ENCODE data around the gene HBD. TPM values are rescaled to one million over a fixed set of nuclear protein-coding genes. Genes with fewer than 3 reads are reported as not detected.

HBD gene
- total RNA-seq, 3 donors from 2014 or later, result not detected

DNA sequence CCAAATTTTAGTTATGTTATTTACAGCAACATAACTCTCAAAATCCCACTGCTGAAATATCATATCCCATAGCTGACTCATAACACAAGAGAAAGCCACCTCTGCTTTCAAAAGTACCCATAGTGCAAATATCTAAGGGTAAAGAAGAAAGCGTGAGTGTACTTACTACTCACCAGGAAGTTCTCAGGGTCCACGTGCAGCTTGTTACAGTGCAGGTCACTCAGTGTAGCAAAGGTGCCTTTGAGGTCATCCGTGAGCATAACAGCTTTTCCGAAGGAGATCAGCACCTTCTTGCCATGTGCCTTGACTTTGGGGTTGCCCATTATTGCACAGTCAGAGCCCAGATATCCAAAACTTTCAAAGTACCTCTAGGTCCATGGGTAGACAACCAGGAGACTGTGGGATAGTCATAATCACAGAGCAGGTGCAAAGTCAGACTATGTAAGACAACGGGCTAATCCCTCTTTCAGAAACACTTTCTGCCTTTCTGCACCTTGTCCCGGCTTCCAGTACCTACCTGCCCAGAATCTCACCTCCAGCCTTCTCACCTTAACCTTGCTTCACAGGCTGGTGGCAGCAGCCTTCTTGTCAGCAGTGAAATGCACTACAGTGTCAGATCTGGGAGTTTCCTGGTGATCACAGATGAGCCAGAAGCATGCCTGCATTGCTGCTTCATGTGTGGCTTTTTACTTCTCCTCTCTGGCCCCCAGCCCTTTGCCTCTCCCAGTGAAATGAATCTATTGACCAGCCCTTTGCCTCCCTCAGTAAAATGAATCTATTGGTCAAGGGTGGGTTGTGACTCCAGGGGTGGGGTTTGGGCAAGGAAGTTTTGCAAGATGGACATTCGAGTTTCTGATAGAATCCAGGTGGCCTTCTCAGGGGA is 8.9 kb upstream of the HBD start:
- no peaks in the 10 kb centered on the region for H3K27me3 ChIP-seq
- TF ChIP-seq POLR2AphosphoS5 (IDR thresholded peaks at IDR 0.05), result no peak
- no peak for TF ChIP-seq POLR2A (IDR thresholded peaks at IDR 0.05)
- TF ChIP-seq, protein P1, sequence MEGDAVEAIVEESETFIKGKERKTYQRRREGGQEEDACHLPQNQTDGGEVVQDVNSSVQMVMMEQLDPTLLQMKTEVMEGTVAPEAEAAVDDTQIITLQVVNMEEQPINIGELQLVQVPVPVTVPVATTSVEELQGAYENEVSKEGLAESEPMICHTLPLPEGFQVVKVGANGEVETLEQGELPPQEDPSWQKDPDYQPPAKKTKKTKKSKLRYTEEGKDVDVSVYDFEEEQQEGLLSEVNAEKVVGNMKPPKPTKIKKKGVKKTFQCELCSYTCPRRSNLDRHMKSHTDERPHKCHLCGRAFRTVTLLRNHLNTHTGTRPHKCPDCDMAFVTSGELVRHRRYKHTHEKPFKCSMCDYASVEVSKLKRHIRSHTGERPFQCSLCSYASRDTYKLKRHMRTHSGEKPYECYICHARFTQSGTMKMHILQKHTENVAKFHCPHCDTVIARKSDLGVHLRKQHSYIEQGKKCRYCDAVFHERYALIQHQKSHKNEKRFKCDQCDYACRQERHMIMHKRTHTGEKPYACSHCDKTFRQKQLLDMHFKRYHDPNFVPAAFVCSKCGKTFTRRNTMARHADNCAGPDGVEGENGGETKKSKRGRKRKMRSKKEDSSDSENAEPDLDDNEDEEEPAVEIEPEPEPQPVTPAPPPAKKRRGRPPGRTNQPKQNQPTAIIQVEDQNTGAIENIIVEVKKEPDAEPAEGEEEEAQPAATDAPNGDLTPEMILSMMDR (IDR thresholded peaks at IDR 0.05), result no peak
- H3K4me3 ChIP-seq, result no peak overlapping the region
- H3K27ac ChIP-seq, result no peak overlapping the region
- no peaks in the 10 kb centered on the region for H3K9me3 ChIP-seq
- no peaks in the 10 kb centered on the region for H3K36me3 ChIP-seq
- no peak for DNase-seq (ENCODE audit: low spot score in 2 of 2)
- H3K4me1 ChIP-seq, result no peaks in the 10 kb centered on the region
- intact Hi-C loops (cut with DNase I; ENCODE audit: low total_unique reads), result no loop called here

DNA sequence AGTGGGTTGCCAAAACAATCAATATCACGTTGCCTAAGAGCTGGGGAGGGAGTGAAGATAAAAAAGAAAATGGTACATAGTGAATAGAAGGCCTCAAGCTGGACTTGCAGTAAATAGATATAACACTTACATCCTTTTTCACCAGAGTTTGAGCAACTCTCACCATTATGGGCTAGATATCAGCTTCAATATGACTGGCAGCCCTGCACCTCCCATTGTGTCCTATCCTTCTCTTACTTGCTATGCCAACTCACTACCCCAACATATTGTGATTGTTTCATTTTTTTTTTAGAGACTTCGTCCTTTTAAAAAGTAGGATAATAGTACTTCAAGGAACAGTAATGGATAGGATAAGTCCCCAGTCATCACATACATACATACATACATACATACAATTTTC is 7.9 kb upstream of the HBD start:
- Histone ChIP-seq H3K27me3 (no peaks in the 10 kb centered on the region), H3K4me3 (no peak overlapping the region), H3K27ac (no peak overlapping the region), H3K36me3 (no peaks in the 10 kb centered on the region), H3K4me1 (no peaks in the 10 kb centered on the region), H3K9me3 (no peaks in the 10 kb centered on the region)
- DNase-seq (ENCODE audit: low spot score in 2 of 2), result no peak
- TF ChIP-seq POLR2AphosphoS5 (IDR thresholded peaks at IDR 0.05) (no peak), POLR2A (IDR thresholded peaks at IDR 0.05) (no peak)
- intact Hi-C loops (cut with DNase I; ENCODE audit: low total_unique reads), result no loop called here

DNA sequence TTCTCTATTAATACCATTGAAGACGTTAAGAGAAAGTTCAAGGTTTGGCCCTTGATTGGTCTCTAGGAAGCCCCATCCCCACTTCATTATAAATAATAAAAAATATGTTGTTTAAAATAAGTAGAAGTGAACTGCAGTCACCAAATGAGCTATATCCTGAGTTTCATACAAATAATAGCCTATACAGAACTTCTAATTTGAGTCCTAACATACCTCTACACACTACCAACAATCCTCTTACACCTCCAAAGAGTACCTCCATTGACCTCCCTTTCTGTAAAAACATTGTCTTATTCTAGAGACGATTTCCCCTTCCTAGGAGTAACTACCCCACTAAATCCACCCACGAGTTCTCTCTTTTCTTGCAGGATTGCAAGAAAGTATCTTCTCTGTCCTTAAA is 7.2 kb upstream of the HBD start:
- Histone ChIP-seq H3K27ac (no peak overlapping the region), H3K4me1 (no peaks in the 10 kb centered on the region), H3K9me3 (no peaks in the 10 kb centered on the region), H3K4me3 (no peak overlapping the region), H3K27me3 (no peaks in the 10 kb centered on the region), H3K36me3 (no peaks in the 10 kb centered on the region)
- DNase-seq (ENCODE audit: low spot score in 2 of 2), result no peak
- intact Hi-C loops (cut with DNase I; ENCODE audit: low total_unique reads), result no loop called here
- no peak for TF ChIP-seq POLR2A (IDR thresholded peaks at IDR 0.05)
- TF ChIP-seq, protein P1 (IDR thresholded peaks at IDR 0.05), result no peak
- TF ChIP-seq POLR2AphosphoS5 (IDR thresholded peaks at IDR 0.05), result no peak

DNA sequence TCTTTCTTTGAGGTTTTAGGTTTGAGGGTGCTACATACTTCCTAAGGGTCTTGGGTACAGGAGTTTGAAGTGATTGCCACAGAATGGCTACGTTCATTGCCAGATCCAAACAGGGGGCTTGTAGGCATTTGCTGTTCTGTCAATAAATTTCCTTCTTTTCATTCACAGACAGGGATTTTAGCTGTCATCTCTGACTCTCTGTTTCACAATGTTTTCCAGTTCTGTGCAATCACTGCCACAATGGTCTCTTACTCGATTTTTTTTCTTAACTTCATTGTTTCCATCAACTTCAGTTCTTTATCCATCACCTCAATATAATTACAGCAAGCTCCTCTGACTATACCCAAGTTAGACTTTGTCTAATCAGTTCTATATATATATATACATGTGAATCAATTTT is 6.2 kb upstream of the HBD start:
- Histone ChIP-seq H3K27ac (no peak overlapping the region), H3K4me1 (no peaks in the 10 kb centered on the region), H3K27me3 (no peaks in the 10 kb centered on the region), H3K4me3 (no peak overlapping the region), H3K9me3 (no peaks in the 10 kb centered on the region), H3K36me3 (no peaks in the 10 kb centered on the region)
- intact Hi-C loops (cut with DNase I; ENCODE audit: low total_unique reads), result no loop called here
- TF ChIP-seq, protein P1 (IDR thresholded peaks at IDR 0.05), result no peak
- TF ChIP-seq POLR2A (IDR thresholded peaks at IDR 0.05), result no peak
- no peak for TF ChIP-seq POLR2AphosphoS5 (IDR thresholded peaks at IDR 0.05)
- DNase-seq (ENCODE audit: low spot score in 2 of 2), result no peak

DNA sequence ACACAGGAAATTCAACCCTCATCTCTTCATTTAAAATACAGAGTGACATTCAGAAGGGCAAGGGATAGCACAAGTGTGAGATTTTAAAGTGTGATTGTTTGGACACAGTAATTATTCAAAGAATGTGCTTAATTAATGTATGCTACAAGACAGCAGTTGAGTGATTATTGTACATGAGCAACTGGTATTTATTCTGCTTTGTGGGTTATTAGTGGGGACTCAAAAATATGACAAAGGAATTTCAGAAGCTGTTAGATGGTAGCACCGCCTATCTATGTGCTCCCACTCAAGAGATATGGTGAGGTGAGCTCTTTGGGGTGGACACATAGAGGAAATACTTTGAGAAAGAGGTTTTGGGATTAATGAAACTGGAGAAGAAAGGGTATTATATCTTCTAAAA is 5.8 kb upstream of the HBD start:
- no peak for TF ChIP-seq POLR2A (IDR thresholded peaks at IDR 0.05)
- no peak for TF ChIP-seq POLR2AphosphoS5 (IDR thresholded peaks at IDR 0.05)
- TF ChIP-seq, protein P1 (IDR thresholded peaks at IDR 0.05), result no peak
- no peaks in the 10 kb centered on the region for H3K4me1 ChIP-seq
- H3K4me3 ChIP-seq, result no peak overlapping the region
- no peaks in the 10 kb centered on the region for H3K27me3 ChIP-seq
- no peak for DNase-seq (ENCODE audit: low spot score in 2 of 2)
- no peaks in the 10 kb centered on the region for H3K36me3 ChIP-seq
- intact Hi-C loops (cut with DNase I; ENCODE audit: low total_unique reads), result no loop called here
- no peak overlapping the region for H3K27ac ChIP-seq
- no peaks in the 10 kb centered on the region for H3K9me3 ChIP-seq

Data from breast epithelium (tissue), 4 donors.